GM20000 (cell line): ENCODE results near the gene SLIT3.

Experiments used
- DNase-seq: peaks from one replicate; pipeline ENCODE4 v3.0.0; 2012; ENCODE audit warnings: low spot score
- TF ChIP-seq, protein P1 (sequence below): IDR thresholded peaks from 2 replicates; pipeline ENCODE4 v1.5.1; 2012; ENCODE audit warnings: mild to moderate bottlenecking, control low read depth; ENCODE audit errors: extremely low read depth, missing control alignments

Gene SLIT3

DNA sequence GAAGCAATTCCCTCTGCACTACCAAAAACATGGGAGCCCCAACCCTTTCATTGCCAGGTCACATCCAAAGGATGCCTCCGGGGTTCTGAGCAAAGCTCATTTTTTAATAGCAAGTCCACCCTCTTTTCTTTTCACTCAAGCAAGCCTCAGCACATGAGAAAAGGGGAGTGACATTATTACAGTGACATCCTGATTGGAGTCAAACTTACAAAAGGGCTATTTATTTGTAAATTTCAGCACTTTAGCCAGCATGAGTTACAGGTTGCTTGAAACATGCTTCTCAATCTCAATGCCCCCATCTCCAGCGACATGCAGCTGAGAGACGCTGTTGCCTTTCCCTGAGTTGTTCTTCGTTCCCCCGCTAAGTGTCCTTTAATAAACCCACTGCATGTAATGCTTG lies 483.3 kb downstream of the SLIT3 start:
- DNase-seq = no peak
- TF ChIP-seq, protein P1, sequence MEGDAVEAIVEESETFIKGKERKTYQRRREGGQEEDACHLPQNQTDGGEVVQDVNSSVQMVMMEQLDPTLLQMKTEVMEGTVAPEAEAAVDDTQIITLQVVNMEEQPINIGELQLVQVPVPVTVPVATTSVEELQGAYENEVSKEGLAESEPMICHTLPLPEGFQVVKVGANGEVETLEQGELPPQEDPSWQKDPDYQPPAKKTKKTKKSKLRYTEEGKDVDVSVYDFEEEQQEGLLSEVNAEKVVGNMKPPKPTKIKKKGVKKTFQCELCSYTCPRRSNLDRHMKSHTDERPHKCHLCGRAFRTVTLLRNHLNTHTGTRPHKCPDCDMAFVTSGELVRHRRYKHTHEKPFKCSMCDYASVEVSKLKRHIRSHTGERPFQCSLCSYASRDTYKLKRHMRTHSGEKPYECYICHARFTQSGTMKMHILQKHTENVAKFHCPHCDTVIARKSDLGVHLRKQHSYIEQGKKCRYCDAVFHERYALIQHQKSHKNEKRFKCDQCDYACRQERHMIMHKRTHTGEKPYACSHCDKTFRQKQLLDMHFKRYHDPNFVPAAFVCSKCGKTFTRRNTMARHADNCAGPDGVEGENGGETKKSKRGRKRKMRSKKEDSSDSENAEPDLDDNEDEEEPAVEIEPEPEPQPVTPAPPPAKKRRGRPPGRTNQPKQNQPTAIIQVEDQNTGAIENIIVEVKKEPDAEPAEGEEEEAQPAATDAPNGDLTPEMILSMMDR = no peak

DNA sequence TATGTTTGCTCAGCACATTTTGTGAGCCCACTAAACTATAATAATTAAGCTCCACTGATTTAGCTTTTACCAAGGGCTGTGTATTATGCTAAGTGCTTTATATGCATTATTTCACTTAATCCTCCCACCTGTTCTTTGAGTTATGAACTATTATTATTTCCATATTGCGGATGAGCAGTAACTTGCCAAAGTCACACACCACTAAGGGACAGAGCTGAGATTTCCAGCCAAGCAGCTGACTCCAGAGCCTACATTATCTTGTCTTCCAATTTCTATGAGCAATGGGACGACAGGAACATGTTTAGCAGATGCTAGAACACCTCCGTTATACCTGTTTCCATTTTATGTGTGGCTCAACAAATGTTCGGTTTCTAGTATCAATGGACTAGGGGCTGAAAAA lies 484.3 kb downstream of the SLIT3 start:
- DNase-seq = no peak
- TF ChIP-seq, protein P1 = no peak

DNA sequence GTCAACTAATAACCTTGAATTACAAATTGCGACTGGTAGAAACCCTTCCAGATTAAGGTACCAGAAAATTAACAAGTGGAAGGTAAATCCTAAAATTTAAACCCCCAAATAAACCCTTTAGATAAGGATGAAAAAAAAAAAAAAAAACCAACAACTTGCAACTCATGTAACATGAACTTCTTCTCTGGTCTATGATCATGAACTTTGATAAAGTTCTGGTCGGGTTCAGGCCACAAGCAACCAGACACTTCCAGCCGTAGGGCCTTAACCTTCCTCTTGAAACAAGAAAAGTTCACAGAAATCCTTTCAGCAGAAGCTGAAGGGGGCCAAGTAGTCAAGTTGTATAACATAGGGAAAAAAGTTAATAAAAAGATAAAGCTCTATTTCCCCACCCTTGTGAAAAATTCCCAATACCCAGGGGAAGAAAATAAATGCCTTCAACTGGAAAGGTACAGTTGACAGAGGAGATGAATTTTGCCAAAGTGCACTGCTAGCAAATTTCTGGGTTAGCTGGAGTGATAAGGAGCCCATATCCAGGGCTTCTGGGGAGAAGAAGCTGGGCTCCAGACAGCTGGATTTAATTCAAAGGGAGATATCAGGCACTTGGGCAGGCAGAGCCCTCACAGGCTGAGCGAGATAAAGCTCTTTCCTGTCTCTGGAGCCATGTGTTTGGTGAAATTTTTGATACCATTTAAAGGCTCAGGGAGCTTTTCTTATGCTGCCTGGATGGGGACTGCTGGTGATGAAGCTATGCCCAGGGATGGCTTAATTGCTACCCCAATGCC lies 487.6 kb downstream of the SLIT3 start:
- DNase-seq = no peak
- TF ChIP-seq, protein P1 = no peak

DNA sequence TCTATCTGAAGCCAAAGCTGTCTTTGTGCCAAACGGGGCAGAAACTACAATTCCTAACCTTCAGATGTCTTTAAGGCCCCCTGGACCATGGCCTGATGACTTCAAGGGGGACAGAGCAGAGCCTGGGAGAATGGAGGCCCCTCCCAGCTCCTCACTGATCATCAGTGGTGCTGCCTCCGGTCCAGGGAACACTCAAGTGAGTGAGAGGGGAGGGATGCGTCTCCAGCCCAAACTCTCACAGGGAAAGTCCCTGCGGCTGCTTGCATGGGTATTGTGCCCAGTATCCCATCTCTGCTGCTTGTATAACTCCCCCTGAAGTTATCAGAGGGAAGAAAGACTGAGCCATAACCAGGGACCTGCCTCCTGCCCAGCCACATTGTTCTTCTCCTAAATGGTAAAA lies 490.3 kb downstream of the SLIT3 start:
- TF ChIP-seq, protein P1 = no peak
- no peak for DNase-seq

DNA sequence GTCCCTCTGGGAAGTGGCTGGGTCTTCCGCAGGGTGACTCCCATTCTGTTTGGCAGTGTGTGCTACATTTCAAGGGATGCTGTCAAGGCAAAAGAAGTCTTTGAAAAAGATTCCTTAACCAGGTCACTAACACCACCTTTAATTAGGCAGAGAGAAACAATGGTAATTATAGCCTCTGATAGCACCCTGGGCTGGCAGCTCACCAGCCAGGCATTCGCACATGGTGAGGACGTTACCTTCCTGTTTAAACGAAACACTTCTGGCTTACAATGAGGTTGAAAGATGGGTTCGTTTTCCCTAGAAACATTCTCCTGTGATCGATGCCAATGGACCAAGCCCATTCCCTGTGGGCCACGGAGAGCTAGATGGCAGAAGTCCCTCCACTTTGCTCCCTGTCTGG lies 491.7 kb downstream of the SLIT3 start:
- TF ChIP-seq, protein P1 = no peak
- DNase-seq = no peak

DNA sequence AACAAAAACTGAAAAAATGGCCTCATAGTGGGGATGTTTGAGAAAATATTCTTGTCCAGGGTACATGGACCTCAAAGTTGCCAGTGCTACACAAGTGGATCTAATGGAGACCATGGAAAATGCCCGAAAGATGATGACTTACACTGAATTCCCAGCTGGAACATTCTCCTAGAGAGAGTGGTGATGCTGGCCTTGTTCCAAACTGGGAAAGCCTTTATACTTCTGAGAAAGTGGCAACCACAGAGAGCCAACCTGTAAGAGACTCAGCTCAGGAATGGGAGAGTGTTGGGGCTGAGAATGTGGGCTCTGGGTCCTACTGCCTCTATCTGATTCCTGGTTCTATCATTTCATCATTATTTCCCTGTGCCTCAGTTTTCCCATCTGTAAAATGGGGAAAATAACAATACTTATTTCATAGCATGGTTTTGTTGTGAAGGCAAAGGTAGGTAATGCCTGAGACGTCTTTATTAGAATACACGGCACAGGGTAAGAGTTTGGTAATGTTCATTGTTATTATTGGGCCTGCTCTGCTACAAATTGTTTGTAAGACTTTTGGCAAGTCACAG lies 492.8 kb downstream of the SLIT3 start:
- TF ChIP-seq, protein P1 = no peak
- DNase-seq = no peak

DNA sequence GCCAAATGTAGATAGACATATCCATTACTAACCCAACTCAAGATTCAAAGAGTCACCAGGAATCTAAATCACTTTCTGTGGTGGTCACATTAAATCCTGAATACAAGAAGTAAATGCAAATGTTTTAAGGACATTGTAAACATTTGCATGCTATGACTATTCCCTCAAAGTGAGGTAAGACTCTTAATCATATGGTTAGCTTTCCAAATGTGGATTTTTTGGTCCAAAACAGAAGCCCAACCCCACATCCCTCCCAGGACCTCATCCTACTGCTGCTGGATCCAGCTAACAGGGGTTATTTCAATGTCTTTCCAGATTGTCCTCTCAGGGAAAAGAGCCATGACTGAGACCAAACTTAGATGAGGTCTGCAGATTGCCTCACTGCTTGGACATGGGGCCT lies 493.7 kb downstream of the SLIT3 start:
- DNase-seq = no peak
- TF ChIP-seq, protein P1 = no peak
